Ovary (tissue), 3 donors: ENCODE measurements around the gene NOS3.

Experiments used
- EP300 ChIP-seq: sonication (generic); formaldehyde crosslinking; IDR thresholded peaks from one replicate; pipeline ENCODE4 v1.6.1; 2017; ENCODE audit warnings: antibody characterized with exemption
- TF ChIP-seq, protein P1 (sequence below), 3 donors: fragments of 450-650 bp in 2 of 3; fragments of 200-600 bp in 1 of 3; IDR thresholded peaks; one replicate each; pipeline versions ENCODE4 v1.5.1 to v1.8.0; 2016 to 2022; ENCODE audit warnings: antibody characterized with exemption in 3 of 3, mild to moderate bottlenecking in 1 of 3
- donor health status: DM: no; HTN: no; CAD: no.

- TF ChIP-seq EP300 = no peak
- TF ChIP-seq, protein P1, sequence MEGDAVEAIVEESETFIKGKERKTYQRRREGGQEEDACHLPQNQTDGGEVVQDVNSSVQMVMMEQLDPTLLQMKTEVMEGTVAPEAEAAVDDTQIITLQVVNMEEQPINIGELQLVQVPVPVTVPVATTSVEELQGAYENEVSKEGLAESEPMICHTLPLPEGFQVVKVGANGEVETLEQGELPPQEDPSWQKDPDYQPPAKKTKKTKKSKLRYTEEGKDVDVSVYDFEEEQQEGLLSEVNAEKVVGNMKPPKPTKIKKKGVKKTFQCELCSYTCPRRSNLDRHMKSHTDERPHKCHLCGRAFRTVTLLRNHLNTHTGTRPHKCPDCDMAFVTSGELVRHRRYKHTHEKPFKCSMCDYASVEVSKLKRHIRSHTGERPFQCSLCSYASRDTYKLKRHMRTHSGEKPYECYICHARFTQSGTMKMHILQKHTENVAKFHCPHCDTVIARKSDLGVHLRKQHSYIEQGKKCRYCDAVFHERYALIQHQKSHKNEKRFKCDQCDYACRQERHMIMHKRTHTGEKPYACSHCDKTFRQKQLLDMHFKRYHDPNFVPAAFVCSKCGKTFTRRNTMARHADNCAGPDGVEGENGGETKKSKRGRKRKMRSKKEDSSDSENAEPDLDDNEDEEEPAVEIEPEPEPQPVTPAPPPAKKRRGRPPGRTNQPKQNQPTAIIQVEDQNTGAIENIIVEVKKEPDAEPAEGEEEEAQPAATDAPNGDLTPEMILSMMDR (IDR thresholded peaks at IDR 0.05) = no peak
Observed at GRCh38 chr7:150942591-150943452, 48.0 kb upstream of the NOS3 start.
